NB4 (cell line): ENCODE measurements around the gene CRADD.

Experiments used
- DNase-seq: peaks from one replicate; pipeline ENCODE4 v3.0.0; 2010; ENCODE audit warnings: low read depth
- H3K4me3 ChIP-seq: one replicate; pipeline ENCODE4 v1.5.1; 2011; ENCODE audit warnings: mild to moderate bottlenecking, low read depth, low read length, moderate library complexity
- CTCF ChIP-seq: IDR thresholded peaks from one replicate; pipeline ENCODE4 v1.5.1; 2012; ENCODE audit warnings: low read depth, low read length
- MAX ChIP-seq: IDR thresholded peaks from 2 replicates; pipeline ENCODE4 v1.6.1; 2011; ENCODE audit warnings: low read depth, low read length
- MYC ChIP-seq: IDR thresholded peaks from 2 replicates; pipeline ENCODE4 v1.6.1; 2011; ENCODE audit warnings: low read depth, low read length
- POLR2A ChIP-seq: IDR thresholded peaks from 2 replicates; pipeline ENCODE4 v1.6.1; 2011; ENCODE audit warnings: mild to moderate bottlenecking; ENCODE audit not compliant: insufficient read length; ENCODE audit errors: extremely low read depth

The CRADD gene

GRCh38 chr12:93836620-93837260, 159.6 kb downstream of the CRADD start:
- TF ChIP-seq MAX: no peak
- TF ChIP-seq MYC: no peak
- no peak for TF ChIP-seq CTCF
- no peak for TF ChIP-seq POLR2A
- DNase-seq: no peak
- no peak overlapping the region for H3K4me3 ChIP-seq

DNA sequence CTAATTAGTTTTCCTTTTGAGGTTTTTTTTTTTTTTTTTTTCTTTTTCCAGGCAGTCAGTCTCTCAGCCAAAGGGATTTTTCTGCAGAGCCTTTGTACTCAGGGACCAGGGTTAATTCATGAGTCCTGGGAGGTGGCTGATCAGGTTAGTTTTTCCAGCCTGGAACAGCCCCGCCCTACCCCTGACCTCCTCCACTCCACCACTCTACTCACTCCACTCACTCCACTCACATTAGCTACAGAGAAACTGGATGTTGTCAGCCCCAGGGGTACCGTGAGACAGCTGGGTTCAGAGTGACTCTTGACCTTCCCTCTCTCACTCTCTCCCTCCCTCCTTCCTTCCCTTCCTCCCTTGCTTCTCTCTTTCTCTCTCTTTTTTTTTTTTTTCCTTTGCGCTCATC, 161.0 kb downstream of the CRADD start:
- no peak overlapping the region for H3K4me3 ChIP-seq
- no peak for DNase-seq
- TF ChIP-seq MYC (no peak), MAX (no peak), POLR2A (no peak), CTCF (no peak)

DNA sequence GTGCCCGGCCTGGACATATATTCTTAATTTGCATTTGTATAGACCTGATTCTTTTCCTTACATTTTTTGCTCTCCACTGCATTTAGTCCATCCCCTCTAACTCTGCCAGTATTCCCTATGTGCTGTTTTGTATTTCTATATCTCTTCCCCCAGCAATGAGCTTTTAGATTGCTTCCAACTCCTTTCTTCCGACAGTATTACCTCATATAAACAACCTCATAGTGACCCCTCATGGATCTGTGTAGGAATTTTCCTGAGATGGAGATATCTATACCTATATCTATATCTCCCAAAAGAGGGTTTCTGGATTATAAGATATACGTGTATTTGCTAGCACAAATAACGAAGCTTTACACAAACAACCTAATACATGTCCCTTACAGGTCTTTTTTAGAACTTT, 161.9 kb downstream of the CRADD start:
- no peak overlapping the region for H3K4me3 ChIP-seq
- no peak for DNase-seq
- TF ChIP-seq POLR2A (no peak), CTCF (no peak), MAX (no peak), MYC (no peak)

- H3K4me3 ChIP-seq: no peak overlapping the region
- TF ChIP-seq MAX: no peak
- no peak for TF ChIP-seq MYC
- no peak for TF ChIP-seq POLR2A
- no peak for TF ChIP-seq CTCF
- no peak for DNase-seq
Observed at GRCh38 chr12:93841671-93842070, 164.5 kb downstream of the CRADD start.

DNA sequence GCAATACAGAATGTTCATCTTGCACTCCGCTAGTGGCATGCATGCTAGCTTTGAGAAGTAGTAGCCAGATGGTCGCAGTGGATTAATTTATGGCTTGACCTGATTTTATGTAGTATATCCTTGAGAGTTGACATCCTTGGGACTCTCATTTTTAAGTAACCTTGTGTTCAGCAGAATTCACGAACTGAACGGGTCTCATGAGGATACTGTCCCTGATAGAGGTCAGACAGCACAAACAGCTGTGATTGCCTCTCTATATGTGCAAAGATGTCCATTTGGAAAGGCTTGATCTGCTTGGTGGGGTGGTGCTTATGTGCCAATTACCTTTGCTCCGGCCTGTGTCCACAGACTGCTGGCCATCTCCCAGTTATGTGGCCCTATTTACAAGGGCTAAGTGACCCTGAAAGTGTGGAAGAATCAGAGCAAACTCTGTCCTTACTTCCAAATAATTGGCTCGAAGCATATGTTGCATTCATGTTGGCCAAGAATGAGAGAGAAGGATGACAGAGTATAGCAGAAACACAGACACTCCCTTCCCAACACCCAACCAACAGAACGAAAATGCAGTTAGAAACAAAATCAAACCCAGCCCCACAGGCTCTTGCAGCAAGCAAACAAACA, 167.1 kb downstream of the CRADD start:
- no peak for TF ChIP-seq CTCF
- no peak for TF ChIP-seq MYC
- no peak for TF ChIP-seq POLR2A
- no peak for TF ChIP-seq MAX
- DNase-seq: no peak
- no peak overlapping the region for H3K4me3 ChIP-seq
